Right lobe of liver (tissue), 6 donors: Measurements from ENCODE around the gene HESX1. TPM values are rescaled to one million over a fixed set of nuclear protein-coding genes. Genes with fewer than 3 reads are reported as not detected.

Experiments
- ATAC-seq, 4 donors: fragments of 200-7000 bp; cut with Tn5 transposase; one replicate each; pipeline ENCODE4 v1.9.1; 2020; ENCODE audit warnings: mild to moderate bottlenecking in 4 of 4, moderate library complexity in 4 of 4
- DNase-seq, 3 donors: peaks; one replicate each; pipeline ENCODE4 v3.0.0-alpha.2; 2020
- H3K27ac ChIP-seq, 3 donors: fragments of 200-600 bp; one replicate each; pipeline ENCODE4 v1.8.0; 2022
- H3K27me3 ChIP-seq, 2 donors: fragments of 200-600 bp; one replicate each; pipeline ENCODE4 v1.8.0; 2022
- H3K36me3 ChIP-seq, 4 donors: fragments of 200-600 bp; sonication (generic) in 1 of 4; one replicate each; pipeline versions ENCODE4 v1.5.1 to v1.8.0; 2017 to 2022; ENCODE audit warnings: control low read depth in 1 of 4
- H3K4me1 ChIP-seq, 4 donors: fragments of 200-600 bp; sonication (generic) in 1 of 4; one replicate each; pipeline versions ENCODE4 v1.5.1 to v1.8.0; 2017 to 2022; ENCODE audit warnings: control low read depth in 1 of 4
- H3K4me3 ChIP-seq, 3 donors: fragments of 200-600 bp; one replicate each; pipeline ENCODE4 v1.8.0; 2022
- H3K9me3 ChIP-seq, 4 donors: fragments of 200-600 bp; sonication (generic) in 1 of 4; one replicate each; pipeline versions ENCODE4 v1.5.1 to v1.8.0; 2017 to 2022; ENCODE audit warnings: control low read depth in 1 of 4
- POLR2A ChIP-seq: fragments of 450-650 bp; IDR thresholded peaks from one replicate; pipeline ENCODE4 v1.6.1; 2017; ENCODE audit warnings: antibody characterized with exemption, mild to moderate bottlenecking
- WGBS: methylation state at CpG from one replicate; pipeline ENCODE4 v1.1.6; 2018; ENCODE audit warnings: low coverage, low lambda C conversion rate; ENCODE audit not compliant: insufficient coverage; ENCODE audit errors: missing lambda C conversion rate; 5-methylcytosine and 5-hydroxymethylcytosine counted together
- intact Hi-C, 2 donors: fragments of 100-400 bp; cut with DNase I; formaldehyde crosslinking; loops; one replicate each; pipeline versions ENCODE4 v1.11.2 to v1.14.1; 2022
- total RNA-seq, 6 experiments: library from RNA; depleted of rRNA in 2 of 6; stranded (reverse); fragments of >200 nt in 2 of 6; fragmentation: NEBNext Ultra II Directional in 3 of 6; extraction: Animal tissue kit (Norgen Biotek cat#: 25700) in 3 of 6; gene quantifications; one replicate each; pipeline versions ENCODE4 v1.1.0 to v1.2.4, GENCODE V29; 2016 to 2023
- TF ChIP-seq, protein P1 (sequence below), 4 donors: fragments of 200-600 bp in 3 of 4; fragments of 450-650 bp in 1 of 4; IDR thresholded peaks; one replicate each; pipeline versions ENCODE4 v1.5.1 to v1.8.0; 2016 to 2022; ENCODE audit warnings: antibody characterized with exemption in 4 of 4, mild to moderate bottlenecking in 2 of 4
- donor health status: DM: no; HTN: yes; CAD: no.
- donor health status: DM: no; HTN: no; CAD: no.
- donor health status: DM: no; HTN: no; CAD: no.
- donor health status: DM: no; HTN: yes; CAD: no.
- donor health status: DM: no; HTN: yes; CAD: no.

The HESX1 gene
- total RNA-seq, 6 experiments from 2014 or later, result 0.22 to 0.95 (median 0.66) TPM; not detected in 2

DNA sequence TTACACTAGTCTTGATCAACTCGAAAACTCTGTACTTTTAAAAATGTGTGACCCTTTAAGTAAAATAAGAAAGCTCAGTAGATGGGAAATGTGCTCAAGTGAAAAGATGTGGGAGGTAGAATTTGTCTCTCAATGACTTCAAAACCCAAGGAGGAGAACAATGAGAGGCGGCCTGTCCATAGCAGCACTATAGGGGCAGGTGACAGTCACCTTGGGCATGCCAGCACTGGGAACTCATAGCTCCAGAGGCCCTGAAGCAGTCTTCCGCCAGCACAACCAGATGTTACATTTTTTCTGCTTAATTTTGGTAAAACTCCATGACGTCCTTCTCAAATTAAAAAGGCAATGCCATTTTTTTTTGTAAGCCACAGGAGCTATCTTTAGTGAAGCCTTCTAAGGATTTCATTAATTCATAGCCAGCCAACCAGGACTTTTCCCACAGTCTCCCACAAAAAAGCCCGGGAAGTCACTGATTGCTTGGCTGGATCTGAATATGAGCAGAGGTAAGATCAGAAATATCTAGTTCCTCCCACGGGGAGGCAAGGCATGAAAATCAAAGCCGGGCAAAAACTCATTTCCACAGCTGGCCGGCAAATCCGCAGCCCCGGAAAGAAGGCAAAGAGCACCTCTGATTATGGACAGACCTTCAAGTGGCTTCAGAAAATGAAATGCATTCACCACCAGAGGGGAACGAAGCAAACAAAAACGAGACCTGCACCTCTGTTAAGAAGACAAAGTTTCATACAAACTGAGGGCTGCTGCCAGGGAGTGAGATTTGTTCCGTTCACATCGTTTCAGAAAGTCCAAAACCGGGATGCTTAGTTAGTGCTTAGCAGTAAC is 45.1 kb downstream of the HESX1 start:
- Histone ChIP-seq H3K36me3 (no peaks in the 10 kb centered on the region), H3K4me3 (no peak overlapping the region), H3K27me3 (no peaks in the 10 kb centered on the region), H3K4me1 (no peaks in the 10 kb centered on the region), H3K9me3 (no peaks in the 10 kb centered on the region), H3K27ac (no peak overlapping the region)
- no peak for ATAC-seq
- DNase-seq, result no peak
- TF ChIP-seq, protein P1, sequence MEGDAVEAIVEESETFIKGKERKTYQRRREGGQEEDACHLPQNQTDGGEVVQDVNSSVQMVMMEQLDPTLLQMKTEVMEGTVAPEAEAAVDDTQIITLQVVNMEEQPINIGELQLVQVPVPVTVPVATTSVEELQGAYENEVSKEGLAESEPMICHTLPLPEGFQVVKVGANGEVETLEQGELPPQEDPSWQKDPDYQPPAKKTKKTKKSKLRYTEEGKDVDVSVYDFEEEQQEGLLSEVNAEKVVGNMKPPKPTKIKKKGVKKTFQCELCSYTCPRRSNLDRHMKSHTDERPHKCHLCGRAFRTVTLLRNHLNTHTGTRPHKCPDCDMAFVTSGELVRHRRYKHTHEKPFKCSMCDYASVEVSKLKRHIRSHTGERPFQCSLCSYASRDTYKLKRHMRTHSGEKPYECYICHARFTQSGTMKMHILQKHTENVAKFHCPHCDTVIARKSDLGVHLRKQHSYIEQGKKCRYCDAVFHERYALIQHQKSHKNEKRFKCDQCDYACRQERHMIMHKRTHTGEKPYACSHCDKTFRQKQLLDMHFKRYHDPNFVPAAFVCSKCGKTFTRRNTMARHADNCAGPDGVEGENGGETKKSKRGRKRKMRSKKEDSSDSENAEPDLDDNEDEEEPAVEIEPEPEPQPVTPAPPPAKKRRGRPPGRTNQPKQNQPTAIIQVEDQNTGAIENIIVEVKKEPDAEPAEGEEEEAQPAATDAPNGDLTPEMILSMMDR (IDR thresholded peaks at IDR 0.05), result no peak
- no peak for TF ChIP-seq POLR2A
- intact Hi-C loops, result no loop called here
- WGBS, result 60% methylated on average over 15 of the region's 15 CpGs

DNA sequence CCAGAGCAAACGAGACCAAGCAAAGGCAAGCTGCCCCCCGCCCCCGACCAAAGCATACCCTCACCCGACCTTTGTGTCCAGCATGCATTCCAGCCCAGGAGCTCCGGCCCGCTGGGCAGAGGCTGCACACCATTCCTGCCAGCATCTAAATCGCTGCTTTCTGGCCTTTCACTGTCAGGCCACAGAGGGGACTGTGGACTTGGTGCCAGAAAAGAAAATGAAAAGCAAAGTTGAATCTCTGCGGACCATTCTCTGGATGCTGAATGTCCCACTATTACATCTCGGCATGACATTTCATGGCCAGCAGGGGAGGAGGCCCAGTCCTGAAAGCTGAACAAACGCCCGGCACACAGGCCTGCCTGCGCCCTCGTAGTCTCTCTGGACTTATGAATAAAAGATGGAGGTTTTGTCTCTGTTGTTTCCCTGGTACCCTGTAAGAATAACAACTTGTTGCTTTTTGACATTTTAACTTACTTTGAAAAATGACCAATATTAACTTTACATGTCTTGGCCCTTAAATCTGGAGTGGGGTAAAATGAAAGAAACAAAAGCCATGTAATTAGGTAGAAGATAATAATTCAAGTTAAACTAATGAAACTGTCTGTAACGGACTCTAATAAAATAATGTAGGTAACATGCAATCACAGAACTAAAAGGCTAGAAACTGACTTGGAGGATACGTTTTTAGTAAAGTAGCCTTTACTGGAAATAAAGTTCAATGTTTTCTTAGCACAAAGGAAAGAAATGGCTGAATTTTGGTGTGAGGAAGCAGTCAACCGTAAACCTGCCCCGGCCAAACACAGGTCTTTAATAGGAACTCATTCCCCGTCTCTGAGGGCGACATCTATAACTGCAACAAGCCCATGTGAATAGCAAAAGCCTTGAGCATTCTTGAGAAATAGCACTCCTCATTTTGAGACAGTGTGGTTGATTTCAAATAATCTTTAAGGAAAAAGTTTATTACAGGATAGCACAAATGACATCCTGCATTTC is 47.3 kb downstream of the HESX1 start:
- DNase-seq (no peak), ATAC-seq (no peak)
- Histone ChIP-seq H3K27ac (no peak overlapping the region), H3K4me3 (no peak overlapping the region), H3K9me3 (no peaks in the 10 kb centered on the region), H3K4me1 (no peaks in the 10 kb centered on the region), H3K36me3 (no peaks in the 10 kb centered on the region), H3K27me3 (no peaks in the 10 kb centered on the region)
- 82% methylated on average over 13 of the region's 19 CpGs for WGBS
- TF ChIP-seq, protein P1 (IDR thresholded peaks at IDR 0.05), result no peak
- no peak for TF ChIP-seq POLR2A
- intact Hi-C loops, result no loop called here

DNA sequence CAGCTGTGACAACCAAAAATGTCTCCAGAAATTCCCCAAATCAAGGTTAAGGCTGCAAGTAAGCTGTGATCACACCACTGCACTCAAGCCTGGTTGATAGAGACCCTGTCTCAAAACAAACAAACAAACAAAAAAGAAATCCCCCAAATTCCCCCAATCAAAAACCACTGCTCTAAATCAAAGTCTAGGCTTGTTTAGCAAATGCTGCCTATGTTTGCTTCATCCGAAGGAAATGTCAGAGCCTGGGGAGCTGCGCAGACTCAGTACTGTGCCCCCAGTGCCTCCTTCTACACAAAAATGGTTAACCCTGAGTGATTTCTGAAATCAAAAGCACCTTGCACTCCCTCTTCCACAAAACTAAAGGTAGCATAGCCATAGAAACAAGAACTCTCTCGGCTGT is 48.0 kb downstream of the HESX1 start:
- TF ChIP-seq, protein P1 (IDR thresholded peaks at IDR 0.05), result no peak
- no peak for TF ChIP-seq POLR2A
- Histone ChIP-seq H3K4me1 (no peaks in the 10 kb centered on the region), H3K27me3 (no peaks in the 10 kb centered on the region), H3K9me3 (no peaks in the 10 kb centered on the region), H3K36me3 (no peaks in the 10 kb centered on the region), H3K4me3 (no peak overlapping the region), H3K27ac (no peak overlapping the region)
- intact Hi-C loops, result no loop called here
- no peak for ATAC-seq
- DNase-seq, result no peak
- WGBS, result 60% methylated on average over 1 of the region's 3 CpGs

DNA sequence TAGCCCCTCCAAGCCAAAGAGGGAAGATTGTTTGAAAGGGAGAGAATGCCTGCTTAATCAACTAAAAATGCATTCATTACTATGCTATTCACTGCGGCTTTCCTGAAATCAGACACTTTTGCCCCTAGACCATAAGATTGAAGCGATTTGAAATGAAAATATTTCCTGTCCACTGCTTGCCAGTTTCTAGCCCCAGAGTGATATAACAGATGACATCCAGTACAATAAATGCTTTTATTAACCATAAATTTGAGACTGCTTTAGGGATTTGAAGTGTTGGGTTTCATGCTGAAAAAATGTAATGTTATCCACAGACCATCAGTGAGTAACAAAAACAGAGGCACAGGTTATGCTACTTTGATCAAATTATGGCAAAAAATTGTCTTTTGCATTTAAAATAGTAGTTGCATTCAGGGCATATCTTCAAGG is 48.7 kb downstream of the HESX1 start:
- TF ChIP-seq POLR2A, result no peak
- TF ChIP-seq, protein P1 (IDR thresholded peaks at IDR 0.05), result no peak
- no peak overlapping the region for H3K4me3 ChIP-seq
- intact Hi-C loops, result no loop called here
- ATAC-seq, result no peak
- DNase-seq, result no peak
- H3K36me3 ChIP-seq, result no peaks in the 10 kb centered on the region
- 68% methylated on average over 2 of the region's 2 CpGs for WGBS
- no peaks in the 10 kb centered on the region for H3K9me3 ChIP-seq
- no peaks in the 10 kb centered on the region for H3K27me3 ChIP-seq
- H3K4me1 ChIP-seq, result no peaks in the 10 kb centered on the region
- H3K27ac ChIP-seq, result no peak overlapping the region
